ENCODE measurements around the gene IL18RAP.

The IL18RAP gene

GRCh38 chr2:102486941-102487702 lies 64.2 kb downstream of the IL18RAP start:
- Histone ChIP-seq H3K9ac (ENCODE audit: low read depth, low read length) (no peak overlapping the region), H3K36me3 (ENCODE audit: insufficient read depth, low read depth, low read length) (no peaks in the 10 kb centered on the region), H3K4me3 (ENCODE audit: low read length) (no peak overlapping the region), H3K9me3 (ENCODE audit: insufficient read depth, low read depth, low read length) (no peaks in the 10 kb centered on the region), H3K27me3 (ENCODE audit: insufficient read depth, low read length) (no peaks in the 10 kb centered on the region), H3K27ac (ENCODE audit: low read length) (no peak overlapping the region), H3K4me1 (ENCODE audit: insufficient read depth, low read length) (peaks cover 3% of the 10 kb centered on the region)

GRCh38 chr2:102487761-102488462 lies 65.0 kb downstream of the IL18RAP start:
- no peaks in the 10 kb centered on the region for H3K9me3 ChIP-seq (ENCODE audit: insufficient read depth, low read depth, low read length)
- H3K4me3 ChIP-seq (ENCODE audit: low read length): no peak overlapping the region
- H3K9ac ChIP-seq (ENCODE audit: low read depth, low read length): no peak overlapping the region
- H3K36me3 ChIP-seq (ENCODE audit: insufficient read depth, low read depth, low read length): no peaks in the 10 kb centered on the region
- H3K4me1 ChIP-seq (ENCODE audit: insufficient read depth, low read length): peaks cover 3% of the 10 kb centered on the region
- no peak overlapping the region for H3K27ac ChIP-seq (ENCODE audit: low read length)
- H3K27me3 ChIP-seq (ENCODE audit: insufficient read depth, low read length): no peaks in the 10 kb centered on the region

- no peak overlapping the region for H3K9ac ChIP-seq (ENCODE audit: low read depth, low read length)
- H3K36me3 ChIP-seq (ENCODE audit: insufficient read depth, low read depth, low read length): no peaks in the 10 kb centered on the region
- peaks cover 5% of the 10 kb centered on the region; the same call in 1 of the 2 replicates for H3K9me3 ChIP-seq (ENCODE audit: insufficient read depth, low read depth, low read length)
- peaks cover 3% of the 10 kb centered on the region for H3K4me1 ChIP-seq (ENCODE audit: insufficient read depth, low read length)
- no peak overlapping the region for H3K4me3 ChIP-seq (ENCODE audit: low read length)
- no peaks in the 10 kb centered on the region for H3K27me3 ChIP-seq (ENCODE audit: insufficient read depth, low read length)
- H3K27ac ChIP-seq (ENCODE audit: low read length): no peak overlapping the region
Measured at GRCh38 chr2:102489646-102490045, 66.7 kb downstream of the IL18RAP start.

- Histone ChIP-seq H3K9me3 (ENCODE audit: insufficient read depth, low read depth, low read length) (peaks cover 5% of the 10 kb centered on the region; the same call in 1 of the 2 replicates), H3K9ac (ENCODE audit: low read depth, low read length) (no peak overlapping the region)
Measured at GRCh38 chr2:102492006-102492405, 69.0 kb downstream of the IL18RAP start.

GRCh38 chr2:102494570-102494969 lies 71.6 kb downstream of the IL18RAP start:
- Histone ChIP-seq H3K36me3 (ENCODE audit: insufficient read depth, low read depth, low read length) (no peaks in the 10 kb centered on the region), H3K4me3 (ENCODE audit: low read length) (no peak overlapping the region), H3K9me3 (ENCODE audit: insufficient read depth, low read depth, low read length) (peaks cover 5% of the 10 kb centered on the region; the same call in 1 of the 2 replicates), H3K4me1 (ENCODE audit: insufficient read depth, low read length) (peaks cover 1% of the 10 kb centered on the region; the same call in 1 of the 2 replicates), H3K27me3 (ENCODE audit: insufficient read depth, low read length) (no peaks in the 10 kb centered on the region), H3K27ac (ENCODE audit: low read length) (no peak overlapping the region), H3K9ac (ENCODE audit: low read depth, low read length) (no peak overlapping the region)

More at GRCh38 chr2:102492006-102492405, 69.0 kb downstream of the IL18RAP start:
- no peaks in the 10 kb centered on the region for H3K36me3 ChIP-seq (ENCODE audit: insufficient read depth, low read depth, low read length)
- no peak overlapping the region for H3K4me3 ChIP-seq (ENCODE audit: low read length)
- H3K4me1 ChIP-seq (ENCODE audit: insufficient read depth, low read length): peaks cover 3% of the 10 kb centered on the region
- no peaks in the 10 kb centered on the region for H3K27me3 ChIP-seq (ENCODE audit: insufficient read depth, low read length)
- no peak overlapping the region for H3K27ac ChIP-seq (ENCODE audit: low read length)

- H3K4me1 ChIP-seq (ENCODE audit: insufficient read depth, low read length): no peaks in the 10 kb centered on the region
Measured at GRCh38 chr2:102498414-102498813, 75.5 kb downstream of the IL18RAP start.

GRCh38 chr2:102499558-102499957 lies 76.6 kb downstream of the IL18RAP start:
- Histone ChIP-seq H3K27me3 (ENCODE audit: insufficient read depth, low read length) (no peaks in the 10 kb centered on the region), H3K36me3 (ENCODE audit: insufficient read depth, low read depth, low read length) (no peaks in the 10 kb centered on the region), H3K9ac (ENCODE audit: low read depth, low read length) (no peak overlapping the region), H3K27ac (ENCODE audit: low read length) (no peak overlapping the region), H3K4me3 (ENCODE audit: low read length) (no peak overlapping the region), H3K4me1 (ENCODE audit: insufficient read depth, low read length) (no peaks in the 10 kb centered on the region), H3K9me3 (ENCODE audit: insufficient read depth, low read depth, low read length) (no peaks in the 10 kb centered on the region)

More at GRCh38 chr2:102498414-102498813, 75.5 kb downstream of the IL18RAP start:
- H3K27ac ChIP-seq (ENCODE audit: low read length): no peak overlapping the region
- H3K9ac ChIP-seq (ENCODE audit: low read depth, low read length): no peak overlapping the region
- H3K36me3 ChIP-seq (ENCODE audit: insufficient read depth, low read depth, low read length): no peaks in the 10 kb centered on the region
- no peaks in the 10 kb centered on the region for H3K27me3 ChIP-seq (ENCODE audit: insufficient read depth, low read length)
- peaks cover 5% of the 10 kb centered on the region; the same call in 1 of the 2 replicates for H3K9me3 ChIP-seq (ENCODE audit: insufficient read depth, low read depth, low read length)
- no peak overlapping the region for H3K4me3 ChIP-seq (ENCODE audit: low read length)
